GM12878 (cell line): ENCODE measurements around the gene LDB3.
A peak's percentile ranks its signal among the peaks of the same experiment; 100 is the strongest.

ENCODE experiments used
- CTCF ChIP-seq, 3 experiments: IDR thresholded peaks in 2 of 3; conservative IDR thresholded peaks in 1 of 3; 2 replicates each; pipeline ENCODE4 v1.5.1; 2011; ENCODE audit warnings: low read depth in 3 of 3, low read length in 3 of 3, mild to moderate bottlenecking in 3 of 3, control low read depth in 2 of 3, moderate library complexity in 2 of 3, inconsistent platforms in 1 of 3, mixed read lengths in 1 of 3; ENCODE audit not compliant: control insufficient read depth in 2 of 3, insufficient read depth in 1 of 3; ENCODE audit errors: extremely low read depth in 1 of 3
- EZH2 ChIP-seq: IDR thresholded peaks from 2 replicates; pipeline ENCODE4 v1.6.1; 2012; ENCODE audit warnings: low read depth, mild to moderate bottlenecking, control low read depth, inconsistent platforms, low read length, borderline replicate concordance; ENCODE audit not compliant: control insufficient read depth
- HDAC6 ChIP-seq: fragments of 200-600 bp; sonication (generic); IDR thresholded peaks from one replicate; pipeline ENCODE4 v1.8.0; 2017; ENCODE audit warnings: antibody characterized with exemption; ENCODE audit not compliant: unreplicated experiment
- NFXL1 ChIP-seq: fragments of 450-650 bp; IDR thresholded peaks from 2 replicates; pipeline ENCODE4 v1.6.1; 2017; ENCODE audit warnings: antibody characterized with exemption, mild to moderate bottlenecking, borderline replicate concordance
- NR2C2 ChIP-seq: IDR thresholded peaks from 2 replicates; pipeline ENCODE4 v1.6.1; 2011; ENCODE audit warnings: borderline replicate concordance, low read depth; ENCODE audit not compliant: control insufficient read depth, insufficient read length
- TF ChIP-seq, protein P1 (sequence below): fragments of 450-650 bp; IDR thresholded peaks from 2 replicates; pipeline ENCODE4 v1.6.1; 2016; ENCODE audit warnings: mild to moderate bottlenecking

GRCh38 chr10:86775056-86775869 lies 107.0 kb downstream of the LDB3 start:
- no peak for TF ChIP-seq CTCF (IDR thresholded peaks at IDR 0.05 in 2 of 3, conservative IDR thresholded peaks at IDR 0.05 in 1 of 3; ENCODE audit: control insufficient read depth in 2 of 3, extremely low read depth in 1 of 3, insufficient read depth in 1 of 3, low read depth in 3 of 3, low read length in 3 of 3)
- no peak for TF ChIP-seq EZH2
- TF ChIP-seq NR2C2, result no peak
- no peak for TF ChIP-seq HDAC6
- no peak for TF ChIP-seq NFXL1
- TF ChIP-seq, protein P1, sequence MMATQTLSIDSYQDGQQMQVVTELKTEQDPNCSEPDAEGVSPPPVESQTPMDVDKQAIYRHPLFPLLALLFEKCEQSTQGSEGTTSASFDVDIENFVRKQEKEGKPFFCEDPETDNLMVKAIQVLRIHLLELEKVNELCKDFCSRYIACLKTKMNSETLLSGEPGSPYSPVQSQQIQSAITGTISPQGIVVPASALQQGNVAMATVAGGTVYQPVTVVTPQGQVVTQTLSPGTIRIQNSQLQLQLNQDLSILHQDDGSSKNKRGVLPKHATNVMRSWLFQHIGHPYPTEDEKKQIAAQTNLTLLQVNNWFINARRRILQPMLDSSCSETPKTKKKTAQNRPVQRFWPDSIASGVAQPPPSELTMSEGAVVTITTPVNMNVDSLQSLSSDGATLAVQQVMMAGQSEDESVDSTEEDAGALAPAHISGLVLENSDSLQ, result peak; percentile 73
